GM19099 (cell line): ENCODE data around the gene ZFYVE21.

Source experiments
- POLR2A ChIP-seq: IDR thresholded peaks from 3 replicates; pipeline ENCODE4 v1.6.1; 2011; ENCODE audit warnings: low read depth; ENCODE audit not compliant: insufficient read length; ENCODE audit errors: extremely low read depth

Gene ZFYVE21

GRCh38 chr14:103715052-103716000 is at the start of gene ZFYVE21, which contains the start of gene XRCC3:
Gene ZFYVE21, plus strand, starts transcription at chr14:103715810. Its CDS starts 32 bp downstream, at chr14:103715842.
Gene XRCC3, minus strand, starts transcription at chr14:103715451. Its CDS starts 4,364 bp downstream, at chr14:103711087.
- TF ChIP-seq POLR2A = peak; percentile 87

- TF ChIP-seq POLR2A = no peak
These were observed 47.9 kb upstream of the ZFYVE21 start for GRCh38 chr14:103667671-103668070.

DNA sequence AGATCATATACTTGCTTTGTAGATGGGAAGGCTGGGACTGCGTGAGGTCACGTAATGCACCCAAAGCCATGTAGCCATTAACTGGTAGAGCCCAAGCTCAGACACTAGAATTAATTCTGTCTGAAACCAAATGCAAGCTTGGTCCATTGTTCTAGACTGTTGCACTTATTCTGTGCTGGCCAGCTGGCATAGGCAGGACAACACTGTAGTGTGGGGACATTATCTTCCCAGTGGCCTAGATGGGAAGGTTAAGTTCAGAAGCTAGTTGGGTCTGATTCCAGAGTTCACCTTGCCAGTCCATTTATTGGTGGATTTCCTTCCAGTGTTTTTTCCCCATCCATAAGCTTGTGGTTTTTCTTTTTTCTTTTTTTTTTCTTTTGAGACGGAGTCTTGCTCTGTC is 47.5 kb upstream of the ZFYVE21 start:
- no peak for TF ChIP-seq POLR2A

DNA sequence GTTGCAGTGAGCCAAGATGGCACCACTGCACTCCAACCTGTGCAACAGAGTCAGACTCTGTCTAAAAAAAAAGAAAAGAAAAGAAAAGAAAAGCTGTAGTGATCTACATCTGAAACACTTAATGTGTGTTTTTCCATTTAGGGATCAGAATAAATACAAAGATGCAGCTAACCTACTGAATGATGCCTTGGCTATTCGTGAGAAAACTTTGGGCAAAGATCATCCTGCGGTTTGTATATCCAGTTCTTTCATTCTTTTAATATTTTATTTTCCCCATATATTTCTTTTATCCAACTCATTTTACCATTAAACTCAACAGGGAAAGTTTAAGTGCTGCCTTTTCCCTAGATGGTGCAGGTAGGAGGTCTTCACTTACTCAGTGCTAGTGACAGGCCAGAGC is 46.2 kb upstream of the ZFYVE21 start:
- no peak for TF ChIP-seq POLR2A

GRCh38 chr14:103671911-103672310 is 43.7 kb upstream of the ZFYVE21 start:
- no peak for TF ChIP-seq POLR2A

- no peak for TF ChIP-seq POLR2A
These were observed 39.7 kb upstream of the ZFYVE21 start for GRCh38 chr14:103675957-103676356.

DNA sequence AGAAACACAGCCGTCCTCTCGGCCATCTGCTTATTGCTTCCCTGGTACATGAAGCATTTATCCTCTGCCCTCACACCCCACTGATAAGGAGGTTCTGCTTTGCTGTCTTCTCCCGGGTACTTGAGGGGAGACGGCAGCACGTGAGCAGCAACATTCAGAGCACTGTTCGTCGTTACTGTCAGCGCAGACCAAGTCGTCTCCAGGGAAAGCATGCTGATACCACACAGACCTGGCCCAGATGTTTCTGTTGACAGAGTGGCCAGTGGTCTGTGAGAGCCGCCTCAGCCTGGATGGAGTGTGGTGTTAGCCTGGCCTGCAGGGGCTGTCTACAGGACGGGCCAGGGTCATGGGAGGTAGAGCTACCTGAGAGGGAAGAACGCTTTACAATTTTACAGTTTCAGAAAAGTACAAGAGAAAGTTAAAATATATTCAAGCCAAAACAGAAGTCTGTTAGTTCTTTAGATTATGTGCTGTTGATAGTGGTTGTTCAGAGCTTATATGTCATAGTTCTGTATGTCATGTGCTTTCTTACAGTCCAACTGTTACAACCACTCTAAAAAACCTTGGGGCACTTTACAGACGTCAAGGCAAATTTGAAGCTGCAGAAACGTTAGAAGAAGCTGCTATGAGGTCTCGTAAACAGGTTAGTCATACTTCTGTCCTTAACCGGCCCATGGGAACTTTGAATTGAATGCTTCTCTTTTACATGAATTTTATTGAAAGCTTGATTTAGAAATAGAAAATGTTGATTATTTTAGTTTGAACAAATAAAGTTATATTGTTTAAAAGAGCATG is 38.5 kb upstream of the ZFYVE21 start:
- no peak for TF ChIP-seq POLR2A

GRCh38 chr14:103679351-103679750 is 36.3 kb upstream of the ZFYVE21 start:
- no peak for TF ChIP-seq POLR2A

DNA sequence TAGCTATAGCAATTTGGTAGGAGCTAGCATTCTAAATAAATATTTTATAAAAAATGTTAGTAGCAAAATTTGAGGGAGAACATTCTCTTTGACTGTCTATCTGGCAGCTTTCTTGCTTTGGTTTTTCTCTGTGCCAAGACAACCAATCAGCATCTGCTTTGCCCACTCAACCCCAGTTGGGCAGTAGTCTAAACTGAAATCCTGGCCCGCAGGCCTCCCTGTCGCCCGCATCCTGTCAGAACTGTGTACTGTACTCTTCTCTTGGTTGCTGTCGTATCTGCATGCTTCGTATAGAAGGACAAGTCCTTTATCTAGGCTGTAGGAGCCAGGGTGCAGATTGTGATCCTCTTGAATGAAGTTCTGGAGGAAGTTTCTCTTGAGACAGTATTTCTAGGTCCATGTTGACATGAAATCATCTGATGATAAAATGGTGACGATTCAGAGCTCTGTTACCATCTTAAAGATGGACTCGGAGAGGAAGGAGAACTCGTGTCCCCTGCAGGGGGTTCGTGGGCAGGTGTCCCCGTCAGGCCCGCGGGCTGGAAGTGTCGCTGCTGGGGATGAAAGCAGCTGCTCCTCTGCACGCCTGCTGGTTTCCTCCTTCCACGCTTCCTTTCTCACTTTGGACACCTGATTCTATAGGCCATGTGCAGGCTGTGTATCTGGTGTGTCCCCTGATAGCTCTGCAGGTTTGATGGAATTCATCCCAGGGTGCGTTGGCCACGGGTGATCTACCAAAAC is 34.9 kb upstream of the ZFYVE21 start:
- TF ChIP-seq POLR2A = no peak

GRCh38 chr14:103683139-103683538 is 32.5 kb upstream of the ZFYVE21 start:
- no peak for TF ChIP-seq POLR2A

DNA sequence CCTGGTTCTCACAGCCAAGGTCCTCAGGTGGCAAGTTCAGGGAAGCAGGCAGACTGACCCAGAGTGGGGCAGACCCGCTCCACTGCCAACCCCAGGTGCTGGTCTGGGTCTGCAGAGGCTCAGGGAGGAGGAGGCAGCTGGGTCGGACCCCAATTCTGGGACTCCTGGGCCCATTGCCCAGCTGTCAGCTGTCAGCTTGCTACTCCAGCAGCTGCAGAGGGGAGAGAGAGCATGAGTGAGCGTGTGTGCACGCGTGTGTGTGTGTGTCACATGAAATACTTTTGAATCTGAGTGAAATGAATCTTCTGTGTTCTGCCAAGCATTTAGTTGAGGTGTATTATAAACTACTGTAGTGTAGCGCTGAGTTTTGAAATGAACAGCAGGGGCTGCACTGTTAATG is 31.1 kb upstream of the ZFYVE21 start:
- TF ChIP-seq POLR2A = no peak

GRCh38 chr14:103684871-103685270 is 30.7 kb upstream of the ZFYVE21 start:
- no peak for TF ChIP-seq POLR2A

GRCh38 chr14:103685276-103686211 is 30.1 kb upstream of the ZFYVE21 start:
- TF ChIP-seq POLR2A = no peak
